Caco-2 (cell line): Measurements from ENCODE around the gene CAGE1. TPM values are rescaled to one million over a fixed set of nuclear protein-coding genes. Genes with fewer than 3 reads are reported as not detected.
"Not testable (repeated sequence)": the region's sequence is repeated elsewhere in the genome, so short reads cannot be mapped to it uniquely, and the experiment has no call there.

Source experiments
- BruUV-seq: library from RNA; stranded (reverse); fragments of 400-500 nt; replicated peaks from 2 replicates; lab custom pipeline; 2021; lab: Mats Ljungman, UMichigan
- CTCF ChIA-PET: fragments of 300-600 bp; sonication (Branson Sonifier 250); formaldehyde crosslinking; loops from one replicate; lab custom pipeline; 2022; ENCODE audit warnings: antibody characterized with exemption; lab: Charles Lee
- POLR2A ChIA-PET: fragments of 300-600 bp; sonication (Branson Sonifier 250); formaldehyde crosslinking; loops from one replicate; lab custom pipeline; 2022; ENCODE audit warnings: antibody characterized with exemption; lab: Charles Lee
- DNase-seq, 2 experiments: peaks; one replicate each; pipeline versions ENCODE4 v3.0.0 to v3.0.0-alpha.2; 2020 to 2022
- H3K27me3 ChIP-seq: replicated peaks from 2 replicates; pipeline ENCODE4 v1.6.0; 2011; ENCODE audit warnings: low read length; ENCODE audit not compliant: control insufficient read depth, insufficient read depth
- H3K36me3 ChIP-seq: 2 replicates; pipeline ENCODE4 v1.5.1; 2011; ENCODE audit warnings: low read length; ENCODE audit not compliant: control insufficient read depth, insufficient read depth
- H3K4me1 ChIP-seq: fragments of 250-450 bp; sonication (Bioruptor Pico); 2 replicates; pipeline ENCODE4 v1.5.1; 2020; ENCODE audit warnings: mild to moderate bottlenecking
- H3K4me3 ChIP-seq: 2 replicates; pipeline ENCODE4 v1.5.1; 2011; ENCODE audit warnings: low read depth, mild to moderate bottlenecking, control low read depth, low read length
- H3K9me3 ChIP-seq: fragments of 250-450 bp; sonication (Bioruptor Pico); 2 replicates; pipeline ENCODE4 v1.5.1; 2020; ENCODE audit warnings: mild to moderate bottlenecking, moderate library complexity
- H3K27ac Mint-ChIP-seq: one replicate; pipeline ENCODE4 v1.8.0; 2022; ENCODE audit warnings: mixed read lengths; ENCODE audit not compliant: unreplicated experiment
- H3K27me3 Mint-ChIP-seq: one replicate; pipeline ENCODE4 v1.8.0; 2022; ENCODE audit warnings: mixed read lengths; ENCODE audit not compliant: insufficient read depth, unreplicated experiment
- H3K36me3 Mint-ChIP-seq: one replicate; pipeline ENCODE4 v1.8.0; 2022; ENCODE audit warnings: mild to moderate bottlenecking, mixed read lengths; ENCODE audit not compliant: insufficient read depth, unreplicated experiment
- H3K4me1 Mint-ChIP-seq: one replicate; pipeline ENCODE4 v1.8.0; 2022; ENCODE audit warnings: low read depth, mixed read lengths; ENCODE audit not compliant: unreplicated experiment
- H3K4me3 Mint-ChIP-seq: one replicate; pipeline ENCODE4 v1.8.0; 2022; ENCODE audit warnings: mild to moderate bottlenecking, moderate library complexity, mixed read lengths; ENCODE audit not compliant: unreplicated experiment
- H3K9me3 Mint-ChIP-seq: one replicate; pipeline ENCODE4 v1.8.0; 2022; ENCODE audit warnings: mixed read lengths; ENCODE audit not compliant: unreplicated experiment
- CTCF ChIP-seq, 2 experiments: fragments of 200-600 bp in 1 of 2; IDR thresholded peaks; 1 replicate in 1 of 2; 2 replicates in 1 of 2; pipeline versions ENCODE4 v1.5.1 to v1.8.0; 2011 to 2022; ENCODE audit warnings: antibody characterized with exemption in 1 of 2, control low read depth in 1 of 2, inconsistent platforms in 1 of 2, low read depth in 1 of 2, low read length in 1 of 2, mild to moderate bottlenecking in 1 of 2, moderate library complexity in 1 of 2; ENCODE audit not compliant: insufficient read depth in 1 of 2, severe bottlenecking in 1 of 2, unreplicated experiment in 1 of 2
- intact Hi-C: fragments of 100-400 bp; cut with micrococcal nuclease; formaldehyde crosslinking; loops from one replicate; pipeline ENCODE4 v1.10.0; 2022; ENCODE audit not compliant: unreplicated experiment
- total RNA-seq: library from RNA; stranded (reverse); gene quantifications from 2 replicates; pipeline ENCODE4 v1.2.3, GENCODE V29; 2022

CAGE1 gene
- total RNA-seq, 1 experiment from 2014 or later = 0.59 TPM

DNA sequence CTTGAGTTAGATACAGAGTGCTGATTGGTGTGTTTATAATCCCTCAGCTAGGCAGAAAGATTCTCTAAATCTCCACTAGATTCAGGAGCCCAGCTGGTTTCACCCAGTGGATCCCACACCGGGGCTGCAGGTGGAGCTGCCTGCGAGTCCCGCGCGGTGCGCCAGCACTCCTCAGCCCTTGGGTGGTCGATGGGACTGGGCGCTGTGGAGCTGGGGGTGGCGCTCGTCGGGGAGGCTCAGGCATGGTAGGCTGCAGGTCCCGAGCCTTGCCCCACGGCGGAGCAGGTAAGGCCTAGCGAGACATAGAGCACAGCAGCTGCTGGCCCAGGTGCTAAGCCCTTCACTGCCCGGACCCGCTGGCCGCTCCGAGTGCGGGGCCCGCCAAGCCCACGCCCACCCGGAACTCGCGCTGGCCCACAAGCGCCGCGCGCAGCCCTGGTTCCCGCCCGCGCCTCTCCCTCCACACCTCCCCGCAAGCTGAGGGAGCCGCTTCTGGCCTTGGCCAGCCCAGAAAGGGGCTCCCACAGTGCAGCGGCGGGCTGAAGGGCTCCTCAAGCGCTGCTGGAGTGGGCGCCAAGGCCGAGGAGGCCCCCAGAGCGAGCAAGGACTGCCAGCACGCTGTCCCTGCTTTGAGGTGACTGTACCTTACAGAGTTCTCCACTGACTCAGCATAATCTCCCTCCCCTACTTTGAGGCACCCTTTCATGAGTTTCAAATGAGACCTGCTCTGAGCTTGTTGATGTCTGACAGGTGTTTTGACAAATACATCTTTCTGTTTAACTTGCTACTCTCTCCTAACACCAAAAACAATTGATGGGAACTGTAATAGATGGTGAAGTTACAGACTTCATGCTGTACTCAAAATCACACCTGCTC lies 72.6 kb downstream of the CAGE1 start:
- H3K9me3 ChIP-seq = no peaks in the 10 kb centered on the region
- ChIA-PET POLR2A (no interaction called here), CTCF (interaction anchor here (1.1 to 1.2 kb wide), 2 partner anchors 8 to 41 kb away, joined by 3 read pairs; no protein-coding TSS in a partner anchor)
- DNase-seq = no peak
- Mint-ChIP-seq H3K4me1 (no peaks in the 10 kb centered on the region), H3K9me3 (no peaks in the 10 kb centered on the region), H3K36me3 (peaks cover 13% of the 10 kb centered on the region), H3K27me3 (no peaks in the 10 kb centered on the region), H3K4me3 (no peak overlapping the region), H3K27ac (no peak overlapping the region)
- TF ChIP-seq CTCF (IDR thresholded peaks at IDR 0.05; ENCODE audit: insufficient read depth in 1 of 2, low read depth in 1 of 2, low read length in 1 of 2, severe bottlenecking in 1 of 2, unreplicated experiment in 1 of 2) = no peak
- H3K27me3 ChIP-seq = no peaks in the 10 kb centered on the region
- peaks cover 7% of the 10 kb centered on the region for H3K4me1 ChIP-seq
- intact Hi-C loops = no loop called here
- no TSS peak for BruUV-seq
- H3K4me3 ChIP-seq = no peak overlapping the region
- H3K36me3 ChIP-seq = no peaks in the 10 kb centered on the region

GRCh38 chr6:7315948-7316365 lies 73.6 kb downstream of the CAGE1 start:
- no peak for DNase-seq

DNA sequence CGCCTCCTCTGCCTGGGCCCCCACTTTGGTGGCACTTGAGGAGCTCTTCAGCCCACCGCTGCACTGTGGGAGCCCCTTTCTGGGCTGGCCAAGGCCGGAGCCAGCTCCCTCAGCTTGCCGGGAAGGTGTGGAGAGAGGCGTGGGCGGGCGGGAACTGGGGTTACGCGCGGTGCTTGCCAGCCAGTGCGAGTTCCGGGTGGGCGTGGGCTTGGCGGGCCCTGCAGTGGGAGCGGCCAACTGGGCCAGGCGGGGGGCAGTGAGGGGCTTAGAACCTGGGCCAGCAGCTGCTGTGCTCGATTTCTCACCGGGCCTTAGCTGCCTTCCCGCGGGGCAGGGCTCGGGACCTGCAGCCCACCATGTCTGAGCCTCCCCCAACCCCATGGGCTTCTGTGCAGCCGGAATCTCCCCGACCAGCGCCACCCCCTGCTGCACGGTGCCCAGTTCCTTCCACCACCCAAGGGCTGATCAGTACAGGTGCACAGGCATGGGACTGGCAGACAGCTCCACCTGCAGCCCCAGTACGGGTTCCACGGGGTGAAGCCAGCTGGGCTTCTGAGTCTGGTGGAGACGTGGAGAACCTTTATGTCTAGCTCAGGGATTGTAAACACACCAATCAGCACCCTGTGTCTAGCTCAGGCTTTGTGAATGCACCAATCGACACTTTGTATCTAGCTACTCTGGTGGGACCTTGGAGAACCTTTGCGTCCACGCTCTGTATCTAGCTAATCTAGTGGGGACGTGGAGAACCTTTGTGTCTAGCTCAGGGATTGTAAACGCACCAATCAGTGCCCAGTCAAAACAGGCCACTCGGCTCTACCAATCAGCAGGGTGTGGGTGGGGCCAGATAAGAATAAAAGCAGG lies 74.2 kb downstream of the CAGE1 start:
- ChIA-PET POLR2A (interaction anchor here (1.0 kb wide), 1 partner anchor 74 kb away, joined by 3 read pairs; the partner anchor contains the start of genes CAGE1 and RIOK1), CTCF (interaction anchor here (0.6 to 1.2 kb wide), 3 partner anchors 10 to 556 kb away, joined by 3 to 5 read pairs (median 3); no protein-coding TSS in a partner anchor)
- intact Hi-C loops, H3K27me3 Mint-ChIP-seq, H3K27me3 ChIP-seq, H3K4me3 ChIP-seq, H3K27ac Mint-ChIP-seq, BruUV-seq, H3K4me3 Mint-ChIP-seq, H3K4me1 Mint-ChIP-seq, H3K36me3 ChIP-seq, H3K9me3 ChIP-seq, H3K9me3 Mint-ChIP-seq, DNase-seq: not testable (repeated sequence)
- H3K36me3 Mint-ChIP-seq = peaks cover 13% of the 10 kb centered on the region
- H3K4me1 ChIP-seq = peaks cover 16% of the 10 kb centered on the region

More at GRCh38 chr6:7315948-7316365, 73.6 kb downstream of the CAGE1 start:
- Mint-ChIP-seq H3K36me3 (peaks cover 13% of the 10 kb centered on the region), H3K9me3 (no peaks in the 10 kb centered on the region), H3K27me3 (no peaks in the 10 kb centered on the region), H3K4me3 (no peak overlapping the region), H3K4me1 (no peaks in the 10 kb centered on the region), H3K27ac (no peak overlapping the region)
- peaks cover 15% of the 10 kb centered on the region for H3K4me1 ChIP-seq
- H3K9me3 ChIP-seq = no peaks in the 10 kb centered on the region
- POLR2A ChIA-PET = no interaction called here
- no peaks in the 10 kb centered on the region for H3K27me3 ChIP-seq
- no TSS peak for BruUV-seq
- H3K4me3 ChIP-seq = no peak overlapping the region
- TF ChIP-seq CTCF (IDR thresholded peaks at IDR 0.05; ENCODE audit: insufficient read depth in 1 of 2, low read depth in 1 of 2, low read length in 1 of 2, severe bottlenecking in 1 of 2, unreplicated experiment in 1 of 2) = no peak
- intact Hi-C loops = no loop called here
- no peaks in the 10 kb centered on the region for H3K36me3 ChIP-seq
- CTCF ChIA-PET = interaction anchor here (1.1 to 1.2 kb wide), 2 partner anchors 9 to 40 kb away, joined by 3 read pairs; no protein-coding TSS in a partner anchor
